ENCODE results near the gene FBP2.
A peak's percentile ranks its signal among the peaks of the same experiment; 100 is the strongest.

The FBP2 gene

DNA sequence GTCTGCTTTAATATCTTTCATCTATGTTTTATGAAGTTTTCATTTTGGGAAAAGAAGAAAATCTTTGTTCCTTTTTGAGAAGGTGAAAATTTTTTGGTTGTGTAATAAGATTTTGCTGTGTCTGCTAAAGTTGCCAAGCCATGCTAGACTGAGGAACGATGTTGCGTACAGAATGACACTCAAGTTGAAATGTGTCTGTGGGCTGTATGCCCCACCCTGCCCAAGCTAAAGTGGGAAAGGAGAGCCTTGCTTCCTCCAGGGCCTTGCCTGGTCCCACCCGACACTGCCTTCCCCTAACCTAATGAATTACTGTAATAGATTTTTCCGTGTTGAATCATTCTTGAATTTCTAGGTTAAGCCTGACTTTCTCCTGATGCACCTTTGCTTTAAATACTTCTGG is 36.2 kb downstream of the FBP2 start:
- Histone ChIP-seq H4K20me1 (ENCODE audit: low read depth, low read length) (no peaks in the 10 kb centered on the region), H3K27ac (ENCODE audit: low read depth, low read length) (no peak overlapping the region), H2AFZ (ENCODE audit: low read depth, low read length, severe bottlenecking) (no peak overlapping the region), H3K36me3 (ENCODE audit: low read length) (no peaks in the 10 kb centered on the region), H3F3A (ENCODE audit: insufficient read depth) (no peaks in the 10 kb centered on the region), H3K4me3 (ENCODE audit: insufficient read depth, low read length, poor library complexity, severe bottlenecking) (no peak overlapping the region), H3K4me2 (ENCODE audit: low read depth, low read length, poor library complexity, severe bottlenecking) (no peak overlapping the region), H3K9ac (ENCODE audit: low read length) (no peak overlapping the region), H3K27me3 (ENCODE audit: low read length) (no peaks in the 10 kb centered on the region), H3K9me2 (replicated peaks; ENCODE audit: insufficient read depth, low read length) (no peaks in the 10 kb centered on the region), H3K9me3 (ENCODE audit: insufficient read depth, low read length) (no peaks in the 10 kb centered on the region), H3K79me2 (ENCODE audit: insufficient read depth, low read length) (no peaks in the 10 kb centered on the region)
- TF ChIP-seq EZH2phosphoT487 (conservative IDR thresholded peaks at IDR 0.05; ENCODE audit: low read length) = no peak
- TF ChIP-seq CTCF (IDR thresholded peaks at IDR 0.05; ENCODE audit: insufficient read depth, low read length, poor library complexity, severe bottlenecking) = no peak

GRCh38 chr9:94554439-94555331 is 38.9 kb downstream of the FBP2 start, which contains the start of gene PCAT7:
TSS of gene PCAT7 (plus strand) at chr9:94555083.
- H3K36me3 ChIP-seq (ENCODE audit: low read length) = no peaks in the 10 kb centered on the region
- H3K27me3 ChIP-seq (ENCODE audit: low read length) = no peaks in the 10 kb centered on the region
- H3K4me2 ChIP-seq (ENCODE audit: low read depth, low read length, poor library complexity, severe bottlenecking) = peak within 1 kb of the TSS; percentile 47
- peak within 1 kb of the TSS; percentile 23 for H2AFZ ChIP-seq (ENCODE audit: low read depth, low read length, severe bottlenecking)
- no peak within 1 kb of the TSS for H3K27ac ChIP-seq (ENCODE audit: low read depth, low read length)
- H3K79me2 ChIP-seq (ENCODE audit: insufficient read depth, low read length) = no peaks in the 10 kb centered on the region
- H3K9ac ChIP-seq (ENCODE audit: low read length) = no peak within 1 kb of the TSS; the same call in 1 of the 2 replicates
- H4K20me1 ChIP-seq (ENCODE audit: low read depth, low read length) = no peaks in the 10 kb centered on the region
- TF ChIP-seq EZH2phosphoT487 (conservative IDR thresholded peaks at IDR 0.05; ENCODE audit: low read length) (no peak), CTCF (IDR thresholded peaks at IDR 0.05; ENCODE audit: insufficient read depth, low read length, poor library complexity, severe bottlenecking) (peak; percentile 52)
- H3K9me2 ChIP-seq (replicated peaks; ENCODE audit: insufficient read depth, low read length) = no peaks in the 10 kb centered on the region
- H3F3A ChIP-seq (ENCODE audit: insufficient read depth) = no peaks in the 10 kb centered on the region
- H3K9me3 ChIP-seq (ENCODE audit: insufficient read depth, low read length) = no peaks in the 10 kb centered on the region
- peak within 1 kb of the TSS; percentile 28 for H3K4me3 ChIP-seq (ENCODE audit: insufficient read depth, low read length, poor library complexity, severe bottlenecking)

DNA sequence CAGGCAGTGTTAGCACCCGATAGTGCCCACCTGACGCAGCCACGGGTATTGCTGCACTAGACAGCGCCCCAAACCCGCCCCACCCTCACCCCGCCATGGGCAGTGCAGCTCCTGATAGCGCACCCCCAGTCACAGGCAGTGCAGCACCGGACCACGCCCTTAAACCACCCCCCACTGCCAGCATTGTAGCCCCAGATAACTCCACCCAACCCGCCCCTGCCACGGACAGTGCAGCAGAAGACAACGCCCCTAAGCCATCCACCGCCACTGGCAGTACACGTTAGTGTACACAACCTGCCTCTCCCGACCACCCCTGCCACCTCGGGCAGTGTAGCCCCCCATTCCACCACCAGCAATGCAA is 39.6 kb downstream of the FBP2 start:
- no peak overlapping the region for H3K9ac ChIP-seq (ENCODE audit: low read length)
- H3K27me3 ChIP-seq (ENCODE audit: low read length) = no peaks in the 10 kb centered on the region
- H3K4me2 ChIP-seq (ENCODE audit: low read depth, low read length, poor library complexity, severe bottlenecking) = peak overlapping the region; percentile 47
- H3K4me3 ChIP-seq (ENCODE audit: insufficient read depth, low read length, poor library complexity, severe bottlenecking) = no peak overlapping the region
- TF ChIP-seq EZH2phosphoT487 (conservative IDR thresholded peaks at IDR 0.05; ENCODE audit: low read length) = no peak
- no peak for TF ChIP-seq CTCF (IDR thresholded peaks at IDR 0.05; ENCODE audit: insufficient read depth, low read length, poor library complexity, severe bottlenecking)
- H3K36me3 ChIP-seq (ENCODE audit: low read length) = no peaks in the 10 kb centered on the region
- H3F3A ChIP-seq (ENCODE audit: insufficient read depth) = no peaks in the 10 kb centered on the region
- H3K9me2 ChIP-seq (replicated peaks; ENCODE audit: insufficient read depth, low read length) = no peaks in the 10 kb centered on the region
- H3K27ac ChIP-seq (ENCODE audit: low read depth, low read length) = no peak overlapping the region
- no peaks in the 10 kb centered on the region for H4K20me1 ChIP-seq (ENCODE audit: low read depth, low read length)
- H2AFZ ChIP-seq (ENCODE audit: low read depth, low read length, severe bottlenecking) = no peak overlapping the region
- H3K9me3 ChIP-seq (ENCODE audit: insufficient read depth, low read length) = no peaks in the 10 kb centered on the region
- no peaks in the 10 kb centered on the region for H3K79me2 ChIP-seq (ENCODE audit: insufficient read depth, low read length)

Measured in SU-DHL-6 (cell line).